HL-60 (cell line): Measurements from ENCODE around the gene SETD3.

Experiments
- CTCF ChIP-seq: IDR thresholded peaks from one replicate; pipeline ENCODE4 v1.5.1; 2011; ENCODE audit warnings: low read length, control low read depth, inconsistent platforms; ENCODE audit not compliant: insufficient read depth
- POLR2AphosphoS5 ChIP-seq: IDR thresholded peaks from 2 replicates; pipeline ENCODE4 v1.6.1; 2012; ENCODE audit warnings: low read depth

GRCh38 chr14:99401211-99401610, 79.4 kb downstream of the SETD3 start:
- no peak for TF ChIP-seq CTCF
- no peak for TF ChIP-seq POLR2AphosphoS5
